CD4-positive, alpha-beta T cell treated with Interleukin-15 for 1 hour (primary cell): ENCODE measurements around the gene KANK2.
A peak's percentile ranks its signal among the peaks of the same experiment; 100 is the strongest.
"Not testable (repeated sequence)": the region's sequence is repeated elsewhere in the genome, so short reads cannot be mapped to it uniquely, and the experiment has no call there.

Experiments
- DNase-seq: peaks from one replicate; pipeline ENCODE4 v3.0.0-alpha.2; 2020

The KANK2 gene

GRCh38 chr19:11195681-11196080, 1.7 kb downstream of the KANK2 start:
- no peak for DNase-seq

GRCh38 chr19:11194656-11195558, 2.4 kb downstream of the KANK2 start:
- DNase-seq = no peak

- no peak for DNase-seq
Observed at GRCh38 chr19:11194173-11194572, 3.2 kb downstream of the KANK2 start.

- DNase-seq = no peak
Observed at GRCh38 chr19:11192957-11193939, 4.1 kb downstream of the KANK2 start.

- DNase-seq = no peak
Observed at GRCh38 chr19:11191934-11192333, 5.4 kb downstream of the KANK2 start.

GRCh38 chr19:11191273-11191755, 6.0 kb downstream of the KANK2 start:
- peak; percentile 37 for DNase-seq

- DNase-seq = no peak
Observed at GRCh38 chr19:11190501-11190900, 6.8 kb downstream of the KANK2 start.

GRCh38 chr19:11187441-11187840, 9.9 kb downstream of the KANK2 start:
- no peak for DNase-seq

GRCh38 chr19:11182994-11183393, 14.4 kb downstream of the KANK2 start:
- DNase-seq = no peak

- DNase-seq = no peak
Observed at GRCh38 chr19:11181488-11181887, 15.9 kb downstream of the KANK2 start.

GRCh38 chr19:11180975-11181374, 16.4 kb downstream of the KANK2 start:
- DNase-seq = not testable (repeated sequence)

GRCh38 chr19:11180346-11180745, 17.0 kb downstream of the KANK2 start:
- no peak for DNase-seq

- DNase-seq = peak; percentile 22
Observed at GRCh38 chr19:11179716-11180297, 17.5 kb downstream of the KANK2 start.

GRCh38 chr19:11179145-11179465, 18.2 kb downstream of the KANK2 start:
- not testable (repeated sequence) for DNase-seq

- no peak for DNase-seq
Observed at GRCh38 chr19:11177592-11177991, 19.8 kb downstream of the KANK2 start.

GRCh38 chr19:11176466-11177193, 20.7 kb downstream of the KANK2 start:
- DNase-seq = no peak

- DNase-seq = no peak
Observed at GRCh38 chr19:11175920-11176319, 21.4 kb downstream of the KANK2 start.

GRCh38 chr19:11174336-11174735, 23.0 kb downstream of the KANK2 start:
- no peak for DNase-seq

- no peak for DNase-seq
Observed at GRCh38 chr19:11173516-11174155, 23.7 kb downstream of the KANK2 start.

- no peak for DNase-seq
Observed at GRCh38 chr19:11172576-11172975, 24.8 kb downstream of the KANK2 start.

- DNase-seq = no peak
Observed at GRCh38 chr19:11171144-11171543, 26.2 kb downstream of the KANK2 start.
